ENCODE results near the gene TAAR8.
"Not testable (repeated sequence)": the region's sequence is repeated elsewhere in the genome, so short reads cannot be mapped to it uniquely, and the experiment has no call there.

TAAR8 gene

GRCh38 chr6:132537145-132537544 lies 15.3 kb upstream of the TAAR8 start:
- TF ChIP-seq, protein P1, sequence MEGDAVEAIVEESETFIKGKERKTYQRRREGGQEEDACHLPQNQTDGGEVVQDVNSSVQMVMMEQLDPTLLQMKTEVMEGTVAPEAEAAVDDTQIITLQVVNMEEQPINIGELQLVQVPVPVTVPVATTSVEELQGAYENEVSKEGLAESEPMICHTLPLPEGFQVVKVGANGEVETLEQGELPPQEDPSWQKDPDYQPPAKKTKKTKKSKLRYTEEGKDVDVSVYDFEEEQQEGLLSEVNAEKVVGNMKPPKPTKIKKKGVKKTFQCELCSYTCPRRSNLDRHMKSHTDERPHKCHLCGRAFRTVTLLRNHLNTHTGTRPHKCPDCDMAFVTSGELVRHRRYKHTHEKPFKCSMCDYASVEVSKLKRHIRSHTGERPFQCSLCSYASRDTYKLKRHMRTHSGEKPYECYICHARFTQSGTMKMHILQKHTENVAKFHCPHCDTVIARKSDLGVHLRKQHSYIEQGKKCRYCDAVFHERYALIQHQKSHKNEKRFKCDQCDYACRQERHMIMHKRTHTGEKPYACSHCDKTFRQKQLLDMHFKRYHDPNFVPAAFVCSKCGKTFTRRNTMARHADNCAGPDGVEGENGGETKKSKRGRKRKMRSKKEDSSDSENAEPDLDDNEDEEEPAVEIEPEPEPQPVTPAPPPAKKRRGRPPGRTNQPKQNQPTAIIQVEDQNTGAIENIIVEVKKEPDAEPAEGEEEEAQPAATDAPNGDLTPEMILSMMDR (IDR thresholded peaks at IDR 0.05), result no peak
- Histone ChIP-seq H3K4me3 (ENCODE audit: low read depth, low read length) (no peak overlapping the region), H3K9me3 (ENCODE audit: control insufficient read depth, low read length) (no peaks in the 10 kb centered on the region), H3K9ac (no peak overlapping the region), H3K36me3 (ENCODE audit: control insufficient read depth, insufficient read depth, low read length) (no peaks in the 10 kb centered on the region), H3K4me1 (no peaks in the 10 kb centered on the region), H2AFZ (no peak overlapping the region), H3K27ac (no peak overlapping the region), H3K79me2 (no peaks in the 10 kb centered on the region), H3K27me3 (ENCODE audit: control insufficient read depth, insufficient read depth, low read length) (no peaks in the 10 kb centered on the region), H3K4me2 (ENCODE audit: low read length) (no peak overlapping the region)

DNA sequence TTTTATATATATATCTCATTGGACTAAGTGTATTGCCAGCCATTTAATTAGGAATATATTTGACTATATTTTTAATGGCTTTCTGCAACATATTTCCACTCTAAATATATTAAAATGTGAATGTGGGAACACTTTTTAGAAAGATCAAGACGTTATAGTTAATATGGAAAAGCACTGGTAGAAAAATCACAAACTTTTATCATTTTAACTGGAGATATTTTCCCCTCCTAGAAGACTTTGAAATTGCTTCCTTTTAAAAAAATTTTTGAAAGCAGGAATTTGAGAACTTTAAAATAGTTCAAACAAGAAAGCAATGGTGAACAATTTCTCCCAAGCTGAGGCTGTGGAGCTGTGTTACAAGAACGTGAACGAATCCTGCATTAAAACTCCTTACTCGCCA lies 14.5 kb upstream of the TAAR8 start, which contains the start of gene TAAR9:
Gene TAAR9 (plus strand): TSS at position 301 of the 400 bp plus-strand sequence. CDS start 13 bp downstream, at position 314.
- Histone ChIP-seq H3K27ac (no peak within 1 kb of the TSS), H3K27me3 (ENCODE audit: control insufficient read depth, insufficient read depth, low read length) (no peaks in the 10 kb centered on the region), H3K9ac (no peak within 1 kb of the TSS), H3K4me2 (ENCODE audit: low read length) (no peak within 1 kb of the TSS), H2AFZ (no peak within 1 kb of the TSS), H3K4me1 (no peaks in the 10 kb centered on the region), H3K9me3 (ENCODE audit: control insufficient read depth, low read length) (no peaks in the 10 kb centered on the region), H3K4me3 (ENCODE audit: low read depth, low read length) (no peak within 1 kb of the TSS), H3K36me3 (ENCODE audit: control insufficient read depth, insufficient read depth, low read length) (no peaks in the 10 kb centered on the region), H3K79me2 (no peaks in the 10 kb centered on the region)
- TF ChIP-seq, protein P1 (IDR thresholded peaks at IDR 0.05), result no peak

- no peak overlapping the region for H3K27ac ChIP-seq
Measured at GRCh38 chr6:132544826-132545225, 7.6 kb upstream of the TAAR8 start.

GRCh38 chr6:132548746-132549463 lies 3.6 kb upstream of the TAAR8 start:
- Histone ChIP-seq H3K27me3 (ENCODE audit: control insufficient read depth, insufficient read depth, low read length) (no peaks in the 10 kb centered on the region), H3K4me1 (no peaks in the 10 kb centered on the region), H3K79me2 (no peaks in the 10 kb centered on the region), H3K9me3 (ENCODE audit: control insufficient read depth, low read length) (no peaks in the 10 kb centered on the region), H3K9ac (no peak overlapping the region), H3K4me2 (ENCODE audit: low read length) (no peak overlapping the region), H2AFZ (no peak overlapping the region), H3K27ac (no peak overlapping the region), H3K36me3 (ENCODE audit: control insufficient read depth, insufficient read depth, low read length) (no peaks in the 10 kb centered on the region), H3K4me3 (ENCODE audit: low read depth, low read length) (no peak overlapping the region)
- TF ChIP-seq, protein P1 (IDR thresholded peaks at IDR 0.05), result no peak

More at GRCh38 chr6:132544826-132545225, 7.6 kb upstream of the TAAR8 start:
- Histone ChIP-seq H3K36me3 (ENCODE audit: control insufficient read depth, insufficient read depth, low read length) (no peaks in the 10 kb centered on the region), H3K9ac (no peak overlapping the region), H3K4me2 (ENCODE audit: low read length) (no peak overlapping the region), H2AFZ (no peak overlapping the region), H3K4me3 (ENCODE audit: low read depth, low read length) (no peak overlapping the region), H3K9me3 (ENCODE audit: control insufficient read depth, low read length) (no peaks in the 10 kb centered on the region), H3K4me1 (no peaks in the 10 kb centered on the region), H3K79me2 (no peaks in the 10 kb centered on the region), H3K27me3 (ENCODE audit: control insufficient read depth, insufficient read depth, low read length) (no peaks in the 10 kb centered on the region)
- TF ChIP-seq, protein P1 (IDR thresholded peaks at IDR 0.05), result no peak

DNA sequence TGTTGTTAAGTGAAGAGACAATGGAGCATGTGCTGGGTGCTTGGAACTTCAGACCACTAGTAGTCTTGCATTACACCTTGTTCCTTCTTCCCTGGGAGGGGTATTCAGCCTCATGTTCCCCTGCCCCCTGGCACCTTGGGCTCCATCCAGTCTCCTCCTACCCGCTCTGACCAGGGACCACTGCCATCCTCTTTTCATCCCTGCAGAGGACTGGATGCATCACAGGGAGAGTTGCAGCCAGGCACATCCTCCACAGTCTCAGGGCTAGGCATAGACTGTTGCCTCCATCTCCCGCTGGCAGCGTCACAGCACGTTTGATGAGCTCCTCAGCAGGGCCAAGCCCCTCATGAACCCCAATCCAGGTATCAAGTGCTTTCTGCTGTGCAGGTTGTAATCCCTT lies 1.3 kb upstream of the TAAR8 start:
- H3K27me3 ChIP-seq (ENCODE audit: control insufficient read depth, insufficient read depth, low read length), result no peaks in the 10 kb centered on the region
- H3K4me2 ChIP-seq (ENCODE audit: low read length), result no peak overlapping the region
- H3K4me3 ChIP-seq (ENCODE audit: low read depth, low read length), result no peak overlapping the region
- H3K79me2 ChIP-seq, result no peaks in the 10 kb centered on the region
- H3K4me1 ChIP-seq, result no peaks in the 10 kb centered on the region
- no peak overlapping the region for H2AFZ ChIP-seq
- H3K9ac ChIP-seq, result no peak overlapping the region
- no peaks in the 10 kb centered on the region for H3K36me3 ChIP-seq (ENCODE audit: control insufficient read depth, insufficient read depth, low read length)
- H3K9me3 ChIP-seq (ENCODE audit: control insufficient read depth, low read length), result no peaks in the 10 kb centered on the region
- TF ChIP-seq, protein P1 (IDR thresholded peaks at IDR 0.05), result no peak
- H3K27ac ChIP-seq, result no peak overlapping the region

- not testable (repeated sequence) for H3K4me1 ChIP-seq; H3K36me3 ChIP-seq (ENCODE audit: control insufficient read depth, insufficient read depth, low read length); H3K27ac ChIP-seq; H3K4me3 ChIP-seq (ENCODE audit: low read depth, low read length); H3K9ac ChIP-seq; H3K79me2 ChIP-seq; H3K4me2 ChIP-seq (ENCODE audit: low read length); H3K27me3 ChIP-seq (ENCODE audit: control insufficient read depth, insufficient read depth, low read length); H2AFZ ChIP-seq; H3K9me3 ChIP-seq (ENCODE audit: control insufficient read depth, low read length)
Measured at GRCh38 chr6:132560087-132560486, 7.6 kb downstream of the TAAR8 start.

All from parathyroid adenoma (tissue), 2 donors.